ENCODE measurements around the gene KRT4.

GRCh38 chr12:52833922-52834726 lies 20.2 kb upstream of the KRT4 start, which contains the start of gene KRT79:
- TF ChIP-seq, protein P1, sequence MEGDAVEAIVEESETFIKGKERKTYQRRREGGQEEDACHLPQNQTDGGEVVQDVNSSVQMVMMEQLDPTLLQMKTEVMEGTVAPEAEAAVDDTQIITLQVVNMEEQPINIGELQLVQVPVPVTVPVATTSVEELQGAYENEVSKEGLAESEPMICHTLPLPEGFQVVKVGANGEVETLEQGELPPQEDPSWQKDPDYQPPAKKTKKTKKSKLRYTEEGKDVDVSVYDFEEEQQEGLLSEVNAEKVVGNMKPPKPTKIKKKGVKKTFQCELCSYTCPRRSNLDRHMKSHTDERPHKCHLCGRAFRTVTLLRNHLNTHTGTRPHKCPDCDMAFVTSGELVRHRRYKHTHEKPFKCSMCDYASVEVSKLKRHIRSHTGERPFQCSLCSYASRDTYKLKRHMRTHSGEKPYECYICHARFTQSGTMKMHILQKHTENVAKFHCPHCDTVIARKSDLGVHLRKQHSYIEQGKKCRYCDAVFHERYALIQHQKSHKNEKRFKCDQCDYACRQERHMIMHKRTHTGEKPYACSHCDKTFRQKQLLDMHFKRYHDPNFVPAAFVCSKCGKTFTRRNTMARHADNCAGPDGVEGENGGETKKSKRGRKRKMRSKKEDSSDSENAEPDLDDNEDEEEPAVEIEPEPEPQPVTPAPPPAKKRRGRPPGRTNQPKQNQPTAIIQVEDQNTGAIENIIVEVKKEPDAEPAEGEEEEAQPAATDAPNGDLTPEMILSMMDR (conservative IDR thresholded peaks at IDR 0.05; ENCODE audit: low read length): no peak
- no peak for TF ChIP-seq EZH2phosphoT487 (IDR thresholded peaks at IDR 0.05; ENCODE audit: borderline replicate concordance, low read depth, low read length)
